Measurements from ENCODE around the gene MIA3.

GRCh38 chr1:222657899-222658298, 40.0 kb downstream of the MIA3 start:
- TF ChIP-seq CTCF (IDR thresholded peaks at IDR 0.05; ENCODE audit: poor library complexity): no peak
- no peak for TF ChIP-seq EZH2phosphoT487 (IDR thresholded peaks at IDR 0.05; ENCODE audit: low read depth, severe bottlenecking, unreplicated experiment)
